HepG2 (cell line): ENCODE data around the gene ZNG1E. TPM values are rescaled to one million over a fixed set of nuclear protein-coding genes. Genes with fewer than 3 reads are reported as not detected.
A peak's percentile ranks its signal among the peaks of the same experiment; 100 is the strongest.
"Not testable (repeated sequence)": the region's sequence is repeated elsewhere in the genome, so short reads cannot be mapped to it uniquely, and the experiment has no call there.

Experiments
- ATAC-seq: fragments of 200-7000 bp; cut with Tn5 transposase; 3 replicates; pipeline ENCODE4 v1.9.1; 2020; ENCODE audit warnings: mild to moderate bottlenecking, moderate library complexity
- BruUV-seq: library from RNA; stranded (reverse); fragments of 400-500 nt; replicated peaks from 2 replicates; lab custom pipeline; 2021; lab: Mats Ljungman, UMichigan
- CTCF ChIA-PET: fragments of 300-600 bp; formaldehyde crosslinking; extraction: SDS; loops from one replicate; lab custom pipeline; 2021; ENCODE audit warnings: low total read pairs, inconsistent platforms, low intra/inter-chr PET ratio; lab: Yijun Ruan, JAX
- POLR2A ChIA-PET: fragments of 350-600 bp; sonication (Branson Sonifier 250); formaldehyde crosslinking; loops from one replicate; lab custom pipeline; 2020; ENCODE audit warnings: antibody characterized with exemption, inconsistent platforms; lab: Yijun Ruan, JAX
- DNase-seq: peaks from one replicate; pipeline ENCODE4 v3.0.0-alpha.2; 2015; ENCODE audit warnings: low spot score
- FAIRE-seq: peaks from 3 replicates; lab custom pipeline; 2011; peaks lifted over from hg19 to GRCh38; lab: Jason Lieb, UNC
- H2AFZ ChIP-seq: one replicate; pipeline ENCODE4 v1.6.1; 2011; ENCODE audit warnings: low read length, inconsistent platforms
- H3K27ac ChIP-seq: fragments of 300-600 bp; 3 replicates; pipeline ENCODE4 v1.8.0; 2011; ENCODE audit warnings: mixed run types, mild to moderate bottlenecking, mixed read lengths, low read length, inconsistent platforms; ENCODE audit not compliant: insufficient read depth; ENCODE audit errors: extremely low read length
- H3K27me3 ChIP-seq, 2 experiments: fragments of 200-600 bp in 1 of 2; 2 replicates in 1 of 2; 3 replicates in 1 of 2; pipeline versions ENCODE4 v1.6.0 to v1.8.0; 2011; ENCODE audit warnings: low read length in 2 of 2, mild to moderate bottlenecking in 2 of 2, moderate library complexity in 2 of 2, inconsistent platforms in 1 of 2; ENCODE audit not compliant: insufficient read depth in 2 of 2, control insufficient read depth in 1 of 2
- H3K36me3 ChIP-seq, 2 experiments: fragments of 200-600 bp in 1 of 2; replicated peaks in 1 of 2; 2 replicates in 1 of 2; 3 replicates in 1 of 2; pipeline versions ENCODE4 v1.5.1 to v1.8.0; 2011; ENCODE audit warnings: low read length in 2 of 2, inconsistent platforms in 1 of 2; ENCODE audit not compliant: insufficient read depth in 2 of 2, control insufficient read depth in 1 of 2
- H3K4me1 ChIP-seq: 2 replicates; pipeline ENCODE4 v1.5.1; 2012; ENCODE audit warnings: low read length, inconsistent platforms; ENCODE audit not compliant: insufficient read depth
- H3K4me2 ChIP-seq: 2 replicates; pipeline ENCODE4 v1.6.0; 2011; ENCODE audit warnings: low read depth, low read length, inconsistent platforms
- H3K4me3 ChIP-seq, 3 experiments: fragments of 200-600 bp in 1 of 3; sonication (generic), shearing (Covaris generic) in 1 of 3; replicated peaks in 1 of 3; 2 replicates each; pipeline ENCODE4 v1.5.1; 2011 to 2016; ENCODE audit warnings: low read length in 3 of 3, inconsistent platforms in 2 of 3, low read depth in 2 of 3, mild to moderate bottlenecking in 2 of 3, control low read depth in 1 of 3, mixed read lengths in 1 of 3; ENCODE audit not compliant: insufficient read depth in 1 of 3
- H3K79me2 ChIP-seq: one replicate; pipeline ENCODE4 v1.6.1; 2011; ENCODE audit warnings: low read length, inconsistent platforms; ENCODE audit not compliant: insufficient read depth
- H3K9ac ChIP-seq: 2 replicates; pipeline ENCODE4 v1.6.0; 2011; ENCODE audit warnings: mild to moderate bottlenecking, low read depth, low read length, inconsistent platforms; ENCODE audit not compliant: insufficient read depth
- H3K9me3 ChIP-seq: 2 replicates; pipeline ENCODE4 v1.5.1; 2012; ENCODE audit warnings: mild to moderate bottlenecking, low read length
- H4K20me1 ChIP-seq: 2 replicates; pipeline ENCODE4 v1.6.0; 2011; ENCODE audit warnings: inconsistent platforms, mild to moderate bottlenecking, low read length, moderate library complexity; ENCODE audit not compliant: insufficient read depth
- FOXP4 ChIP-seq: sonication (generic); formaldehyde crosslinking; IDR thresholded peaks from 2 replicates; pipeline ENCODE4 v1.4.0; 2020; ENCODE audit warnings: missing genetic modification reagents
- GABPA ChIP-seq, 2 experiments: IDR thresholded peaks; 2 replicates each; pipeline ENCODE4 v1.6.1; 2011 to 2016; ENCODE audit warnings: low read depth in 2 of 2, low read length in 1 of 2, missing biosample characterization in 1 of 2, missing genetic modification characterization in 1 of 2
- HOXA3 ChIP-seq: sonication (generic); formaldehyde crosslinking; IDR thresholded peaks from 2 replicates; pipeline ENCODE4 v1.5.0; 2020; ENCODE audit warnings: missing genetic modification reagents
- KDM5A ChIP-seq: fragments of 200-600 bp; sonication (generic); IDR thresholded peaks from 2 replicates; pipeline ENCODE4 v1.7.0; 2018; ENCODE audit warnings: antibody characterized with exemption, mild to moderate bottlenecking, low read length, borderline replicate concordance
- TAF1 ChIP-seq: sonication (generic); formaldehyde crosslinking; IDR thresholded peaks from 2 replicates; pipeline ENCODE4 v1.4.0; 2020; ENCODE audit warnings: missing genetic modification reagents
- YEATS4 ChIP-seq: sonication (generic); formaldehyde crosslinking; IDR thresholded peaks from 2 replicates; pipeline ENCODE4 v1.4.0; 2020; ENCODE audit warnings: missing genetic modification reagents, borderline replicate concordance
- ZEB1 ChIP-seq: IDR thresholded peaks from 2 replicates; pipeline ENCODE4 v1.6.1; 2012; ENCODE audit warnings: mild to moderate bottlenecking, low read depth, inconsistent platforms; ENCODE audit not compliant: insufficient replicate concordance
- ZNF263 ChIP-seq: sonication (generic); formaldehyde crosslinking; IDR thresholded peaks from 2 replicates; pipeline ENCODE4 v1.4.0; 2020; ENCODE audit warnings: missing genetic modification reagents
- WGBS: methylation state at CpG from one replicate; pipeline ENCODE4 v1.1.6; 2017; ENCODE audit warnings: low lambda C conversion rate; 5-methylcytosine and 5-hydroxymethylcytosine counted together
- in situ Hi-C: cut with HindIII; loops from 2 replicates; pipeline ENCODE4 v1.10.0; 2017; ENCODE audit warnings: low pct_unique_long_range_greater_than_20kb; ENCODE audit not compliant: extremely low pct_ligation_motif_present
- intact Hi-C: fragments of 100-400 bp; cut with micrococcal nuclease; formaldehyde crosslinking; loops from one replicate; pipeline ENCODE4 v1.10.0; 2022; ENCODE audit not compliant: unreplicated experiment
- polyA plus RNA-seq, 8 experiments: library from polyadenylated mRNA; depleted of rRNA in 3 of 8; stranded (reverse) in 7 of 8; unstranded in 1 of 8; fragments of >200 nt; fragmentation: Illumina TruSeq in 4 of 8; extraction: Trizol in 4 of 8; gene quantifications; 2 replicates each; pipeline versions ENCODE4 v1.2.1 to v1.2.3, GENCODE V29; 2011 to 2016; ENCODE audit warnings: low read depth in 4 of 8, missing spikeins in 1 of 8, mixed read lengths in 1 of 8; ENCODE audit not compliant: insufficient read depth in 1 of 8
- total RNA-seq, 5 experiments: library from RNA; depleted of rRNA; stranded (reverse); fragments of >200 nt; fragmentation: Illumina TruSeq; extraction: Trizol; gene quantifications; 2 replicates each; pipeline ENCODE4 v1.2.3, GENCODE V29; 2016; ENCODE audit warnings: low read depth in 1 of 5
- TF ChIP-seq, protein P1 (sequence below): IDR thresholded peaks from 2 replicates; pipeline ENCODE4 v1.6.1; 2012; ENCODE audit warnings: inconsistent platforms

The ZNG1E gene
- total and polyA plus RNA-seq, 2 of the 13 experiments (the other 11 are each of a cell fraction or from before 2014, with no cell fraction given), result 55.6 to 120 TPM

DNA sequence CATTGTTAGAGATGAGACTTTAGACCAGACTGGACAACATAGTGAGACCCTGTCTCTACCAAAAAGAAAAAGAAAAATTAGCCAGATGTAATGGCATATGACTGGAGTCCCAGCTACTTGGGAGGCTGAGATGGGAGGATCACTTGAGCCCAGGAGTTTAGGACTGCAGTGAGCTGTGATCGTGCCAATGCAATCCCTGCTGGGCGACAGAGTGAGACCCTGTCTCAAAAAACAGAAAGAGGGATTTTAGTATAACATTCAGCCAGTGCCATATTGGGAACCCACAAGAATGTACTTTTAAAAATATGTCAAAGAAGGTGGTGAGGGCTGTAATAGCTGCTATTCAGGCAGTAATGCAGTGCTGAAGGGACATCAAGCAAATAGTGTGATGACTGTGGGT is 2.1 kb upstream of the ZNG1E start:
- CTCF ChIA-PET, BruUV-seq, H3K79me2 ChIP-seq, H3K27me3 ChIP-seq, H4K20me1 ChIP-seq, H3K9ac ChIP-seq, intact Hi-C loops, DNase-seq, H3K4me1 ChIP-seq, H3K36me3 ChIP-seq, H3K9me3 ChIP-seq, FAIRE-seq, H3K4me2 ChIP-seq, H2AFZ ChIP-seq, H3K27ac ChIP-seq, POLR2A ChIA-PET, ATAC-seq, in situ Hi-C loops, H3K4me3 ChIP-seq: not testable (repeated sequence)
- WGBS, result 17% methylated on average over 2 of the region's 2 CpGs

DNA sequence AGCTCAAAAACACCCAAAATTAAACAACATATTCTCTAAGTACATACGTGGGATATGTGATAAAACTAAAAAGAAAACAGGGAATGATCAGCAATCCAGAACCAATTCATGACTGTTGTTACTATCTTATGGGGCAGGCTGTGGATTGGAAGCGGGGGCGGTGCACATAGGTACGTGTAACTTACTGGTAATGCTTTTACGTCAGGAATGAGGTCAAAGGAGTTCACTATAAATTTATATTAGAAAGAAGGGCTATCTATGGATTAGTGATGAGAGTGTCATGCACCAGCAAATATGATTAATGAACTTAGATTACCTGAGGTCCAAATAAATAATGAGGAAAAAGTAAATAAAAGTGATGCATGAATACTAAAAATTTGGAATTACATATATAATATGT is 710 bp upstream of the ZNG1E start:
- H3K4me3 ChIP-seq, H4K20me1 ChIP-seq, BruUV-seq, ATAC-seq, H3K4me2 ChIP-seq, H3K79me2 ChIP-seq, H2AFZ ChIP-seq, H3K9ac ChIP-seq, H3K27me3 ChIP-seq, POLR2A ChIA-PET, in situ Hi-C loops, H3K27ac ChIP-seq, DNase-seq, CTCF ChIA-PET, FAIRE-seq, H3K4me1 ChIP-seq, intact Hi-C loops, H3K36me3 ChIP-seq, H3K9me3 ChIP-seq: not testable (repeated sequence)
- WGBS, result 76% methylated on average over 4 of the region's 5 CpGs

GRCh38 chr9:65676389-65676788 is 661 bp downstream of the ZNG1E start:
- BruUV-seq, result TSS peak; percentile 70
- H3K9me3 ChIP-seq; ATAC-seq; POLR2A ChIA-PET; in situ Hi-C loops; H3K4me1 ChIP-seq; FAIRE-seq; H3K79me2 ChIP-seq; intact Hi-C loops; H3K27me3 ChIP-seq; H4K20me1 ChIP-seq; H3K36me3 ChIP-seq; H2AFZ ChIP-seq; DNase-seq; CTCF ChIA-PET; TF ChIP-seq GABPA (IDR thresholded peaks at IDR 0.05; ENCODE audit: low read depth, low read length): not testable (repeated sequence)
- peak overlapping the region; percentile 21 to 54 (median 28); a peak in 5 of 6 replicates for H3K4me3 ChIP-seq
- 8% methylated on average over 6 of the region's 11 CpGs for WGBS
- 0 out of 2 replicates have a peak overlapping the region, but pooled peaks have one; percentile 27 for H3K4me2 ChIP-seq
- 0 out of 2 replicates have a peak overlapping the region, but pooled peaks have one; percentile 22 for H3K9ac ChIP-seq
- peak overlapping the region; percentile 57 for H3K27ac ChIP-seq
- TF ChIP-seq KDM5A (0 out of 2 replicates have a peak, but pooled peaks have one; percentile 39), GABPA (CRISPR knock-in tag; IDR thresholded peaks at IDR 0.05; ENCODE audit: low read depth) (peak; percentile 31; the same call in 1 of the 2 replicates), YEATS4 (CRISPR knock-in tag) (peak; percentile 62; the same call in 1 of the 2 replicates), TAF1 (CRISPR knock-in tag) (peak; percentile 5; the same call in 1 of the 2 replicates), ZNF263 (CRISPR knock-in tag) (peak; percentile 94), FOXP4 (CRISPR knock-in tag) (peak; percentile 20; the same call in 1 of the 2 replicates), HOXA3 (CRISPR knock-in tag) (peak; percentile 45; the same call in 1 of the 2 replicates), ZEB1 (peak; percentile 24)
- TF ChIP-seq, protein P1, sequence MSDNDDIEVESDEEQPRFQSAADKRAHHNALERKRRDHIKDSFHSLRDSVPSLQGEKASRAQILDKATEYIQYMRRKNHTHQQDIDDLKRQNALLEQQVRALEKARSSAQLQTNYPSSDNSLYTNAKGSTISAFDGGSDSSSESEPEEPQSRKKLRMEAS, result 0 out of 2 replicates have a peak, but pooled peaks have one; percentile 13
